H1 (cell line): ENCODE results near the gene COL4A4. TPM values are rescaled to one million over a fixed set of nuclear protein-coding genes. Genes with fewer than 3 reads are reported as not detected.

Experiments
- CTCF ChIA-PET: fragments of 300-600 bp; sonication (Branson Sonifier 250); formaldehyde crosslinking; loops from one replicate; lab custom pipeline; 2021; ENCODE audit not compliant: partially characterized antibody; lab: Charles Lee
- POLR2A ChIA-PET: fragments of 300-600 bp; sonication (Branson Sonifier 250); formaldehyde crosslinking; loops from one replicate; lab custom pipeline; 2021; ENCODE audit warnings: inconsistent platforms; ENCODE audit not compliant: partially characterized antibody; lab: Charles Lee
- DNase-seq, 2 experiments: peaks; one replicate each; pipeline versions ENCODE4 v3.0.0 to v3.0.0-alpha.2; 2010 to 2022; ENCODE audit warnings: low spot score in 2 of 2, low read depth in 1 of 2, mixed read lengths in 1 of 2
- FAIRE-seq: peaks from 2 replicates; lab custom pipeline; 2011; peaks lifted over from hg19 to GRCh38; lab: Jason Lieb, UNC
- H2AFZ ChIP-seq: 2 replicates; pipeline ENCODE4 v1.8.1; 2012; ENCODE audit warnings: low read length, inconsistent platforms
- H2AK5ac ChIP-seq: 2 replicates; pipeline ENCODE4 v1.6.1; 2013; ENCODE audit warnings: low read depth, low read length
- H2BK120ac ChIP-seq: replicated peaks from 2 replicates; pipeline ENCODE3; 2013; ENCODE audit warnings: low read depth, low read length, inconsistent platforms
- H2BK12ac ChIP-seq: 2 replicates; pipeline ENCODE4 v1.6.1; 2013; ENCODE audit warnings: low read depth, low read length
- H2BK15ac ChIP-seq: 2 replicates; pipeline ENCODE4 v1.6.1; 2013; ENCODE audit warnings: low read length
- H2BK20ac ChIP-seq: 2 replicates; pipeline ENCODE4 v1.6.1; 2013; ENCODE audit warnings: low read length
- H2BK5ac ChIP-seq: 2 replicates; pipeline ENCODE4 v1.6.1; 2013; ENCODE audit warnings: low read depth, low read length
- H3K14ac ChIP-seq: 2 replicates; pipeline ENCODE4 v1.6.1; 2013; ENCODE audit warnings: inconsistent platforms; ENCODE audit not compliant: insufficient read length
- H3K18ac ChIP-seq: 2 replicates; pipeline ENCODE4 v1.6.1; 2013; ENCODE audit warnings: low read length; ENCODE audit errors: extremely low read depth
- H3K23ac ChIP-seq: 2 replicates; pipeline ENCODE4 v1.6.1; 2013; ENCODE audit warnings: inconsistent platforms; ENCODE audit not compliant: insufficient read length
- H3K23me2 ChIP-seq: 2 replicates; pipeline ENCODE4 v1.6.1; 2013; ENCODE audit warnings: low read depth, low read length
- H3K27ac ChIP-seq: 2 replicates; pipeline ENCODE4 v1.6.1; 2011; ENCODE audit warnings: low read depth, low read length, inconsistent platforms
- H3K27me3 ChIP-seq, 4 experiments: replicated peaks in 1 of 4; 1 replicate in 1 of 4; 2 replicates in 3 of 4; pipeline versions ENCODE4 v1.6.1 to v1.8.1; 2011 to 2013; ENCODE audit warnings: low read length in 3 of 4, mild to moderate bottlenecking in 3 of 4, inconsistent platforms in 2 of 4, mixed read lengths in 2 of 4, moderate library complexity in 1 of 4; ENCODE audit not compliant: control insufficient read depth in 3 of 4, insufficient read depth in 3 of 4; ENCODE audit errors: extremely low read depth in 1 of 4
- H3K36me3 ChIP-seq, 4 experiments: 2 replicates each; pipeline versions ENCODE4 v1.6.1 to v1.8.1; 2011 to 2013; ENCODE audit warnings: mild to moderate bottlenecking in 4 of 4, low read length in 3 of 4, moderate library complexity in 2 of 4, control low read depth in 1 of 4, inconsistent platforms in 1 of 4; ENCODE audit not compliant: insufficient read depth in 4 of 4, control insufficient read depth in 2 of 4
- H3K4ac ChIP-seq: replicated peaks from 2 replicates; pipeline ENCODE3; 2013; ENCODE audit warnings: low read length, low read depth, mixed read lengths, inconsistent platforms; ENCODE audit not compliant: insufficient read length
- H3K4me1 ChIP-seq, 4 experiments: replicated peaks in 1 of 4; 1 replicate in 1 of 4; 2 replicates in 3 of 4; pipeline versions ENCODE4 v1.6.1 to v1.8.1; 2011 to 2013; ENCODE audit warnings: low read length in 3 of 4, inconsistent platforms in 2 of 4, mixed read lengths in 1 of 4; ENCODE audit not compliant: insufficient read depth in 4 of 4, control insufficient read depth in 3 of 4
- H3K4me2 ChIP-seq, 2 experiments: 2 replicates each; pipeline versions ENCODE4 v1.6.1 to v1.8.1; 2011 to 2013; ENCODE audit warnings: low read depth in 2 of 2, low read length in 2 of 2, control low read depth in 1 of 2, inconsistent platforms in 1 of 2, mild to moderate bottlenecking in 1 of 2; ENCODE audit not compliant: insufficient read depth in 1 of 2
- H3K4me3 ChIP-seq, 4 experiments: fragments of 200-600, 300-600 bp in 1 of 4; sonication (generic), shearing (Covaris generic), sonication (Bioruptor Twin) in 1 of 4; 2 replicates each; pipeline versions ENCODE4 v1.5.1 to v1.8.1; 2011 to 2016; ENCODE audit warnings: low read length in 4 of 4, low read depth in 3 of 4, control low read depth in 2 of 4, inconsistent platforms in 2 of 4, mild to moderate bottlenecking in 2 of 4, mixed read lengths in 1 of 4, moderate library complexity in 1 of 4; ENCODE audit not compliant: insufficient read depth in 2 of 4; ENCODE audit errors: extremely low read depth in 1 of 4
- H3K56ac ChIP-seq: replicated peaks from 2 replicates; pipeline ENCODE3; 2013; ENCODE audit warnings: low read depth, mild to moderate bottlenecking, mixed read lengths, low read length, inconsistent platforms; ENCODE audit not compliant: insufficient read length
- H3K79me1 ChIP-seq: 2 replicates; pipeline ENCODE4 v1.6.1; 2013; ENCODE audit warnings: low read depth, low read length, control low read depth
- H3K79me2 ChIP-seq, 2 experiments: 2 replicates each; pipeline versions ENCODE4 v1.6.1 to v1.8.1; 2012 to 2013; ENCODE audit warnings: low read length in 2 of 2, mild to moderate bottlenecking in 2 of 2, inconsistent platforms in 1 of 2; ENCODE audit not compliant: insufficient read depth in 2 of 2, control insufficient read depth in 1 of 2
- H3K9ac ChIP-seq, 4 experiments: replicated peaks in 1 of 4; 1 replicate in 1 of 4; 2 replicates in 3 of 4; pipeline versions ENCODE4 v1.6.1 to v1.8.1; 2011 to 2013; ENCODE audit warnings: low read depth in 3 of 4, low read length in 3 of 4, control low read depth in 2 of 4, mild to moderate bottlenecking in 2 of 4, moderate library complexity in 2 of 4, inconsistent platforms in 1 of 4; ENCODE audit errors: extremely low read depth in 1 of 4
- H3K9me3 ChIP-seq, 2 experiments: 2 replicates each; pipeline versions ENCODE4 v1.6.1 to v1.8.1; 2012 to 2013; ENCODE audit warnings: mild to moderate bottlenecking in 2 of 2, moderate library complexity in 2 of 2, control low read depth in 1 of 2, inconsistent platforms in 1 of 2, low read depth in 1 of 2, low read length in 1 of 2, mixed read lengths in 1 of 2; ENCODE audit not compliant: insufficient read depth in 2 of 2
- H4K20me1 ChIP-seq, 2 experiments: replicated peaks in 1 of 2; 2 replicates each; pipeline versions ENCODE3 to v1.8.1; 2011 to 2013; ENCODE audit warnings: inconsistent platforms in 2 of 2, low read length in 2 of 2, mild to moderate bottlenecking in 1 of 2; ENCODE audit not compliant: insufficient read depth in 2 of 2, control insufficient read depth in 1 of 2
- H4K5ac ChIP-seq: 2 replicates; pipeline ENCODE4 v1.6.1; 2013; ENCODE audit warnings: low read length, low read depth, mixed read lengths, inconsistent platforms; ENCODE audit not compliant: insufficient read length
- H4K8ac ChIP-seq: 2 replicates; pipeline ENCODE4 v1.8.0; 2013; ENCODE audit warnings: mild to moderate bottlenecking, moderate library complexity, low read length, inconsistent platforms; ENCODE audit not compliant: insufficient read depth; ENCODE audit errors: extremely low read depth
- H4K91ac ChIP-seq: replicated peaks from 2 replicates; pipeline ENCODE3; 2013; ENCODE audit warnings: low read length, mixed read lengths, inconsistent platforms; ENCODE audit not compliant: insufficient read length
- CEBPB ChIP-seq: IDR thresholded peaks from 2 replicates; pipeline ENCODE4 v1.6.1; 2012; ENCODE audit warnings: low read depth, low read length
- WGBS, 2 experiments: shearing (Covaris generic) in 1 of 2; methylation state at CpG; one replicate each; pipeline versions ENCODE4 v1.1.6 to v1.1.7; 2013 to 2015; ENCODE audit warnings: low lambda C conversion rate in 2 of 2, mixed read lengths in 2 of 2, inconsistent platforms in 1 of 2, low coverage in 1 of 2, missing lambda C conversion rate in 1 of 2; ENCODE audit not compliant: insufficient replicate concordance in 2 of 2, insufficient coverage in 1 of 2, insufficient read length in 1 of 2; ENCODE audit errors: extremely low coverage in 1 of 2, missing lambda C conversion rate in 1 of 2; 5-methylcytosine and 5-hydroxymethylcytosine counted together
- polyA plus RNA-seq, 7 experiments: library from polyadenylated mRNA; depleted of rRNA in 3 of 7; stranded (reverse) in 5 of 7; unstranded in 2 of 7; fragments of >200 nt in 5 of 7; fragments of 200-250 nt in 2 of 7; gene quantifications; 1 replicate in 5 of 7; 2 replicates in 1 of 7; 4 replicates in 1 of 7; pipeline versions ENCODE4 v1.2.1 to v1.2.3, GENCODE V29; 2011 to 2013; ENCODE audit warnings: missing spikeins in 2 of 7, mixed read lengths in 2 of 7
- total RNA-seq: library from RNA; stranded (reverse); fragmentation: NEBNext Ultra II Directional; extraction: Animal tissue kit (Norgen Biotek cat#: 25700); gene quantifications from 2 replicates; pipeline ENCODE4 v1.2.1, GENCODE V29; 2021

The COL4A4 gene
- total and polyA plus RNA-seq, 2 of the 8 experiments (the other 6 are each of a cell fraction or from before 2014, with no cell fraction given), result 0.33 to 1.7 TPM

GRCh38 chr2:227010433-227010832 is 153.6 kb downstream of the COL4A4 start:
- no peak overlapping the region for H4K5ac ChIP-seq
- CTCF ChIA-PET, result interaction anchor here (1.7 kb wide), 1 partner anchor 23 kb away, joined by 7 read pairs; no protein-coding TSS in a partner anchor
- TF ChIP-seq CEBPB, result no peak

More at GRCh38 chr2:227010433-227010832, 153.6 kb downstream of the COL4A4 start:
- H3K23me2 ChIP-seq, result no peaks in the 10 kb centered on the region
- H3K4me3 ChIP-seq, result no peak overlapping the region
- no peaks in the 10 kb centered on the region for H4K20me1 ChIP-seq
- no peak overlapping the region for H3K4ac ChIP-seq
- H3K4me1 ChIP-seq, result peaks cover 0 to 3% (median 0%) of the 10 kb centered on the region in 4 experiments; a peak in 2 of 7 replicates
- H2BK15ac ChIP-seq, result no peak overlapping the region
- no peak overlapping the region for H4K8ac ChIP-seq
- no peak overlapping the region for H3K27ac ChIP-seq
- no peak overlapping the region for H2BK12ac ChIP-seq
- H2BK120ac ChIP-seq, result no peak overlapping the region
- H3K56ac ChIP-seq, result no peak overlapping the region
- no peak overlapping the region for H2AFZ ChIP-seq
- POLR2A ChIA-PET, result interaction anchor here (1.0 kb wide), 1 partner anchor 23 kb away, joined by 3 read pairs; no protein-coding TSS in a partner anchor
- no peak overlapping the region for H4K91ac ChIP-seq
- H3K79me1 ChIP-seq, result no peaks in the 10 kb centered on the region
- H2BK20ac ChIP-seq, result no peak overlapping the region
- no peak overlapping the region for H3K14ac ChIP-seq
- H3K36me3 ChIP-seq, result no peaks in the 10 kb centered on the region
- no peak overlapping the region for H3K23ac ChIP-seq
- DNase-seq (no peak), FAIRE-seq (no peak)
- no peak overlapping the region for H2AK5ac ChIP-seq
- no peaks in the 10 kb centered on the region for H3K79me2 ChIP-seq
- H3K9me3 ChIP-seq, result no peaks in the 10 kb centered on the region
- no peak overlapping the region for H3K18ac ChIP-seq
- WGBS, 2 experiments, result 94% methylated on average over 3 of the region's 3 CpGs; no CpG with 5 or more reads in 1 of the 2 experiments
- no peak overlapping the region for H3K4me2 ChIP-seq
- no peak overlapping the region for H3K9ac ChIP-seq
- H2BK5ac ChIP-seq, result no peak overlapping the region
- no peaks in the 10 kb centered on the region for H3K27me3 ChIP-seq
